HCT116 (cell line): Measurements from ENCODE around the gene NEU4. TPM values are rescaled to one million over a fixed set of nuclear protein-coding genes. Genes with fewer than 3 reads are reported as not detected.
A peak's percentile ranks its signal among the peaks of the same experiment; 100 is the strongest.
"Not testable (repeated sequence)": the region's sequence is repeated elsewhere in the genome, so short reads cannot be mapped to it uniquely, and the experiment has no call there.

Experiments used
- ATAC-seq: fragments of 200-7000 bp; cut with Tn5 transposase; 2 replicates; pipeline ENCODE4 v1.9.1; 2020; ENCODE audit warnings: mild to moderate bottlenecking, moderate library complexity
- BruUV-seq: library from RNA; stranded (reverse); fragments of 400-500 nt; replicated peaks from 2 replicates; lab custom pipeline; 2021; lab: Mats Ljungman, UMichigan
- CTCF ChIA-PET: fragments of 300-600 bp; sonication (Branson Sonifier 250); formaldehyde crosslinking; loops from one replicate; lab custom pipeline; 2021; ENCODE audit warnings: antibody characterized with exemption; lab: Charles Lee
- POLR2A ChIA-PET: fragments of 300-600, 350-600 bp; sonication (Branson Sonifier 250); formaldehyde crosslinking; loops from one replicate; lab custom pipeline; 2021; ENCODE audit warnings: antibody characterized with exemption; lab: Charles Lee
- RAD21 ChIA-PET, 2 experiments: fragments of 300-600 bp; sonication (Branson Sonifier 250); formaldehyde crosslinking; loops; one replicate each; lab custom pipeline; 2023; ENCODE audit warnings: low total read pairs in 2 of 2; ENCODE audit not compliant: uncharacterized antibody in 2 of 2, unreplicated experiment in 2 of 2, low non-redundant PET in 1 of 2; lab: Charles Lee
- DNase-seq: peaks from one replicate; pipeline ENCODE4 v3.0.0-alpha.2; 2010; ENCODE audit warnings: low read depth, low spot score
- H2AFZ ChIP-seq: fragments of 200-600 bp; shearing (Covaris generic), sonication (generic); 2 replicates; pipeline ENCODE4 v1.6.1; 2017; ENCODE audit warnings: low read depth, mixed run types, mixed read lengths, antibody characterized with exemption, low read length; ENCODE audit not compliant: poor library complexity, severe bottlenecking
- H3K27ac ChIP-seq: 2 replicates; pipeline ENCODE4 v1.5.1; 2012; ENCODE audit warnings: low read depth, low read length
- H3K27me3 ChIP-seq: fragments of 200-600 bp; sonication (generic); 2 replicates; pipeline ENCODE4 v1.6.1; 2016; ENCODE audit warnings: mixed run types, low read length, mixed read lengths; ENCODE audit not compliant: insufficient read depth
- H3K36me3 ChIP-seq, 2 experiments: fragments of 200-500 bp in 1 of 2; fragments of 200-600 bp in 1 of 2; sonication (Bioruptor generic) in 1 of 2; sonication (generic) in 1 of 2; 2 replicates each; pipeline versions ENCODE4 v1.5.1 to v1.6.1; 2014 to 2016; ENCODE audit warnings: low read length in 2 of 2, inconsistent platforms in 1 of 2, mixed read lengths in 1 of 2, mixed run types in 1 of 2; ENCODE audit not compliant: insufficient read depth in 2 of 2, control insufficient read depth in 1 of 2
- H3K4me1 ChIP-seq, 2 experiments: fragments of 200-600 bp in 1 of 2; sonication (generic) in 1 of 2; 2 replicates each; pipeline versions ENCODE4 v1.5.1 to v1.6.1; 2012 to 2017; ENCODE audit warnings: low read length in 2 of 2, inconsistent platforms in 1 of 2, mild to moderate bottlenecking in 1 of 2, mixed read lengths in 1 of 2, mixed run types in 1 of 2, moderate library complexity in 1 of 2; ENCODE audit not compliant: insufficient read depth in 2 of 2, control insufficient read depth in 1 of 2
- H3K4me2 ChIP-seq: fragments of 200-600 bp; sonication (generic); 2 replicates; pipeline ENCODE4 v1.6.1; 2017; ENCODE audit warnings: mixed run types, low read length, mixed read lengths
- H3K4me3 ChIP-seq, 2 experiments: fragments of 200-600 bp in 1 of 2; sonication (generic) in 1 of 2; replicated peaks in 1 of 2; 2 replicates each; pipeline ENCODE4 v1.5.1; 2011 to 2016; ENCODE audit warnings: low read length in 2 of 2, control low read depth in 1 of 2, low read depth in 1 of 2, mild to moderate bottlenecking in 1 of 2, mixed read lengths in 1 of 2, mixed run types in 1 of 2
- H3K79me2 ChIP-seq: fragments of 200-600 bp; sonication (generic); 2 replicates; pipeline ENCODE4 v1.6.1; 2017; ENCODE audit warnings: mild to moderate bottlenecking, mixed run types, low read length, moderate library complexity, mixed read lengths; ENCODE audit not compliant: insufficient read depth
- H3K9ac ChIP-seq: fragments of 200-600 bp; sonication (generic); 2 replicates; pipeline ENCODE4 v1.6.1; 2016; ENCODE audit warnings: low read length, mixed read lengths
- H3K9me2 ChIP-seq: fragments of 200-600 bp; sonication (generic), shearing (Covaris generic); 2 replicates; pipeline ENCODE4 v1.6.1; 2017; ENCODE audit warnings: mixed run types, mild to moderate bottlenecking, moderate library complexity; ENCODE audit not compliant: insufficient read depth
- H3K9me3 ChIP-seq, 2 experiments: fragments of 200-500 bp in 1 of 2; fragments of 200-600 bp in 1 of 2; sonication (Bioruptor generic) in 1 of 2; sonication (generic) in 1 of 2; 2 replicates each; pipeline ENCODE4 v1.6.1; 2014 to 2017; ENCODE audit warnings: low read length in 2 of 2, mixed read lengths in 2 of 2, inconsistent platforms in 1 of 2, low read depth in 1 of 2, mild to moderate bottlenecking in 1 of 2, mixed run types in 1 of 2, moderate library complexity in 1 of 2; ENCODE audit not compliant: control insufficient read depth in 1 of 2, insufficient read depth in 1 of 2
- H4K20me1 ChIP-seq: fragments of 200-600 bp; sonication (generic), shearing (Covaris generic); 2 replicates; pipeline ENCODE4 v1.6.1; 2017; ENCODE audit warnings: mixed run types, mild to moderate bottlenecking, moderate library complexity; ENCODE audit not compliant: insufficient read depth
- CBX3 ChIP-seq: IDR thresholded peaks from 2 replicates; pipeline ENCODE4 v1.6.1; 2012; ENCODE audit warnings: low read depth
- CEBPB ChIP-seq: IDR thresholded peaks from 2 replicates; pipeline ENCODE4 v1.6.1; 2012; ENCODE audit warnings: low read depth
- ELF1 ChIP-seq: IDR thresholded peaks from 2 replicates; pipeline ENCODE4 v1.6.1; 2012; ENCODE audit warnings: low read depth, borderline replicate concordance
- EZH2 ChIP-seq: fragments of 200-600 bp; sonication (generic); IDR thresholded peaks from 2 replicates; pipeline ENCODE4 v1.6.1; 2017; ENCODE audit warnings: antibody characterized with exemption, mixed run types
- EZH2phosphoT487 ChIP-seq: fragments of 200-600 bp; IDR thresholded peaks from 2 replicates; pipeline ENCODE4 v1.6.1; 2018; ENCODE audit warnings: antibody characterized with exemption, borderline replicate concordance
- FOSL1 ChIP-seq: IDR thresholded peaks from 2 replicates; pipeline ENCODE4 v1.6.1; 2012; ENCODE audit warnings: low read depth
- POLR2A ChIP-seq: IDR thresholded peaks from 2 replicates; pipeline ENCODE4 v1.7.0; 2011; ENCODE audit warnings: borderline replicate concordance; ENCODE audit not compliant: insufficient read depth, insufficient read length; ENCODE audit errors: extremely low read depth
- POLR2AphosphoS5 ChIP-seq: IDR thresholded peaks from 2 replicates; pipeline ENCODE4 v1.6.1; 2011; ENCODE audit warnings: mild to moderate bottlenecking, low read depth, low read length, moderate library complexity
- RAD21 ChIP-seq: IDR thresholded peaks from 2 replicates; pipeline ENCODE4 v1.6.1; 2012; ENCODE audit warnings: low read depth, mild to moderate bottlenecking
- SIN3A ChIP-seq: IDR thresholded peaks from 2 replicates; pipeline ENCODE4 v1.6.1; 2012; ENCODE audit warnings: low read depth
- SRF ChIP-seq: IDR thresholded peaks from 2 replicates; pipeline ENCODE4 v1.6.1; 2012; ENCODE audit warnings: low read depth
- TCF7L2 ChIP-seq: IDR thresholded peaks from 2 replicates; pipeline ENCODE4 v1.7.0; 2011; ENCODE audit warnings: borderline replicate concordance, inconsistent platforms; ENCODE audit not compliant: insufficient read depth, insufficient read length; ENCODE audit errors: extremely low read depth
- YY1 ChIP-seq: IDR thresholded peaks from 2 replicates; pipeline ENCODE4 v1.6.1; 2011; ENCODE audit warnings: low read length, low read depth, moderate library complexity, mild to moderate bottlenecking; ENCODE audit not compliant: insufficient replicate concordance; ENCODE audit errors: extremely low read depth
- ZBTB33 ChIP-seq: IDR thresholded peaks from 2 replicates; pipeline ENCODE4 v1.6.1; 2011; ENCODE audit warnings: mild to moderate bottlenecking, low read length, moderate library complexity; ENCODE audit not compliant: insufficient replicate concordance; ENCODE audit errors: extremely low read depth
- ZFX ChIP-seq: fragments of 450-650 bp; IDR thresholded peaks from 2 replicates; pipeline ENCODE4 v1.6.1; 2017
- intact Hi-C: fragments of 100-400 bp; cut with micrococcal nuclease; formaldehyde crosslinking; loops from 2 replicates; pipeline ENCODE4 v1.10.0; 2022
- total RNA-seq: library from RNA; stranded (reverse); gene quantifications from one replicate; pipeline ENCODE4 v1.2.1, GENCODE V29; 2021; ENCODE audit not compliant: unreplicated experiment
- TF ChIP-seq, protein P1 (sequence below): IDR thresholded peaks from 2 replicates; pipeline ENCODE4 v1.6.1; 2012
- TF ChIP-seq, protein P2 (sequence below): IDR thresholded peaks from 2 replicates; pipeline ENCODE4 v1.6.1; 2012

The NEU4 gene
- total RNA-seq, 1 experiment from 2014 or later: 0.34 TPM

- H3K79me2 ChIP-seq, H3K9me2 ChIP-seq, RAD21 ChIA-PET, H3K9me3 ChIP-seq, H3K9ac ChIP-seq, H4K20me1 ChIP-seq, BruUV-seq, H3K27ac ChIP-seq, H3K36me3 ChIP-seq, H2AFZ ChIP-seq, H3K4me3 ChIP-seq, POLR2A ChIA-PET, H3K27me3 ChIP-seq, intact Hi-C loops, CTCF ChIA-PET: not testable (repeated sequence)
- Histone ChIP-seq H3K4me2 (peak overlapping the region; percentile 61), H3K4me1 (peaks cover 21 to 31% of the 10 kb centered on the region in 2 experiments)
- 0 out of 2 replicates have a peak, but pooled peaks have one; percentile 50 for TF ChIP-seq FOSL1
- DNase-seq (peak; percentile 10), ATAC-seq (peak; percentile 64)
Observed at GRCh38 chr2:241791385-241791784, 17.6 kb upstream of the NEU4 start.

GRCh38 chr2:241793385-241793784 is 15.6 kb upstream of the NEU4 start:
- Histone ChIP-seq H3K4me2 (no peak overlapping the region), H3K4me3 (no peak overlapping the region), H2AFZ (no peak overlapping the region), H3K27ac (no peak overlapping the region), H3K4me1 (peaks cover 21 to 28% of the 10 kb centered on the region in 2 experiments), H3K9me2 (no peaks in the 10 kb centered on the region), H3K36me3 (no peaks in the 10 kb centered on the region), H3K9ac (no peak overlapping the region), H3K9me3 (no peaks in the 10 kb centered on the region), H3K79me2 (no peaks in the 10 kb centered on the region), H4K20me1 (no peaks in the 10 kb centered on the region), H3K27me3 (no peaks in the 10 kb centered on the region)
- no peak for DNase-seq
- BruUV-seq: no TSS peak
- ATAC-seq: no peak
- POLR2A ChIA-PET: no interaction called here
- intact Hi-C loops: no loop called here
- RAD21 ChIA-PET: no interaction called here
- CTCF ChIA-PET: no interaction called here
- TF ChIP-seq CBX3: no peak
- TF ChIP-seq, protein P1, sequence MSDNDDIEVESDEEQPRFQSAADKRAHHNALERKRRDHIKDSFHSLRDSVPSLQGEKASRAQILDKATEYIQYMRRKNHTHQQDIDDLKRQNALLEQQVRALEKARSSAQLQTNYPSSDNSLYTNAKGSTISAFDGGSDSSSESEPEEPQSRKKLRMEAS: no peak
- no peak for TF ChIP-seq POLR2A
- no peak for TF ChIP-seq TCF7L2
- TF ChIP-seq, protein P2, sequence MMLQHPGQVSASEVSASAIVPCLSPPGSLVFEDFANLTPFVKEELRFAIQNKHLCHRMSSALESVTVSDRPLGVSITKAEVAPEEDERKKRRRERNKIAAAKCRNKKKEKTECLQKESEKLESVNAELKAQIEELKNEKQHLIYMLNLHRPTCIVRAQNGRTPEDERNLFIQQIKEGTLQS: no peak
- TF ChIP-seq ELF1: no peak
- no peak for TF ChIP-seq YY1
- no peak for TF ChIP-seq SIN3A
- no peak for TF ChIP-seq EZH2phosphoT487
- TF ChIP-seq RAD21: no peak
- TF ChIP-seq POLR2AphosphoS5: no peak
- TF ChIP-seq ZBTB33: no peak
- TF ChIP-seq CEBPB: no peak
- no peak for TF ChIP-seq ZFX
- TF ChIP-seq SRF: no peak
- TF ChIP-seq EZH2: no peak
